ENCODE data around the gene PRDM8. TPM values are rescaled to one million over a fixed set of nuclear protein-coding genes. Genes with fewer than 3 reads are reported as not detected.
A peak's percentile ranks its signal among the peaks of the same experiment; 100 is the strongest.

Gene PRDM8
- total RNA-seq, result 10 to 100 TPM in 3 of 4 donors, 1 to 10 TPM in 1; 4.5 to 13.1 (median 12.6) TPM

- Histone ChIP-seq H3K27ac (peak within 1 kb of the TSS in 1 of 2 donors; percentile 38), H3K27me3 (no peaks in the 10 kb centered on the region), H3K4me1 (peaks cover 0 to 5% of the 10 kb centered on the region in 2 donors), H3K4me3 (peak within 1 kb of the TSS; percentile 24 to 41), H3K36me3 (no peaks in the 10 kb centered on the region), H3K9me3 (no peaks in the 10 kb centered on the region)
- TF ChIP-seq CTCF (IDR thresholded peaks at IDR 0.05) (no peak), POLR2A (IDR thresholded peaks at IDR 0.05) (no peak)
- intact Hi-C loops (cut with DNase I; ENCODE audit: low total_unique reads), result no loop called here
- DNase-seq, result no peak
Measured at GRCh38 chr4:80196922-80197573, at the start of gene PRDM8. PRDM8 (plus strand) TSS chr4:80197503; CDS start chr4:80200081, 2,578 bp downstream.

- Histone ChIP-seq H3K36me3 (no peaks in the 10 kb centered on the region), H3K4me1 (no peaks in the 10 kb centered on the region), H3K4me3 (no peak overlapping the region), H3K27me3 (no peaks in the 10 kb centered on the region), H3K9me3 (no peaks in the 10 kb centered on the region), H3K27ac (no peak overlapping the region)
- DNase-seq, result no peak
- intact Hi-C loops (cut with DNase I; ENCODE audit: low total_unique reads), result no loop called here
- TF ChIP-seq CTCF (IDR thresholded peaks at IDR 0.05) (no peak), POLR2A (IDR thresholded peaks at IDR 0.05) (no peak)
Measured at GRCh38 chr4:80150387-80151180, 46.7 kb upstream of the PRDM8 start.

GRCh38 chr4:80151981-80152380 lies 45.3 kb upstream of the PRDM8 start:
- H3K4me1 ChIP-seq, result no peaks in the 10 kb centered on the region
- H3K4me3 ChIP-seq, result no peak overlapping the region
- no peaks in the 10 kb centered on the region for H3K9me3 ChIP-seq
- intact Hi-C loops (cut with DNase I; ENCODE audit: low total_unique reads), result no loop called here
- no peaks in the 10 kb centered on the region for H3K27me3 ChIP-seq
- TF ChIP-seq POLR2A (IDR thresholded peaks at IDR 0.05), result no peak
- no peak for TF ChIP-seq CTCF (IDR thresholded peaks at IDR 0.05)
- no peaks in the 10 kb centered on the region for H3K36me3 ChIP-seq
- DNase-seq, result no peak
- H3K27ac ChIP-seq, result no peak overlapping the region

- Histone ChIP-seq H3K27me3 (no peaks in the 10 kb centered on the region), H3K27ac (peak overlapping the region in 1 of 2 donors; percentile 60), H3K36me3 (no peaks in the 10 kb centered on the region), H3K4me3 (no peak overlapping the region), H3K9me3 (no peaks in the 10 kb centered on the region), H3K4me1 (no peaks in the 10 kb centered on the region)
- TF ChIP-seq POLR2A (IDR thresholded peaks at IDR 0.05) (no peak), CTCF (IDR thresholded peaks at IDR 0.05) (no peak)
- intact Hi-C loops (cut with DNase I; ENCODE audit: low total_unique reads), result no loop called here
- DNase-seq, result no peak
Measured at GRCh38 chr4:80153874-80154544, 43.3 kb upstream of the PRDM8 start.

GRCh38 chr4:80154545-80154933 lies 42.8 kb upstream of the PRDM8 start:
- H3K36me3 ChIP-seq, result no peaks in the 10 kb centered on the region
- DNase-seq, result no peak
- no peaks in the 10 kb centered on the region for H3K4me1 ChIP-seq
- intact Hi-C loops (cut with DNase I; ENCODE audit: low total_unique reads), result no loop called here
- H3K9me3 ChIP-seq, result no peaks in the 10 kb centered on the region
- peak overlapping the region in 1 of 2 donors; percentile 60 for H3K27ac ChIP-seq
- H3K27me3 ChIP-seq, result no peaks in the 10 kb centered on the region
- no peak overlapping the region for H3K4me3 ChIP-seq
- TF ChIP-seq POLR2A (IDR thresholded peaks at IDR 0.05) (no peak), CTCF (IDR thresholded peaks at IDR 0.05) (no peak)

Measured in uterus (tissue), 4 donors.